H1 (cell line): ENCODE measurements around the gene ZHX3. TPM values are rescaled to one million over a fixed set of nuclear protein-coding genes. Genes with fewer than 3 reads are reported as not detected.

ENCODE experiments used
- CTCF ChIA-PET: fragments of 300-600 bp; sonication (Branson Sonifier 250); formaldehyde crosslinking; loops from one replicate; lab custom pipeline; 2021; ENCODE audit not compliant: partially characterized antibody; lab: Charles Lee
- POLR2A ChIA-PET: fragments of 300-600 bp; sonication (Branson Sonifier 250); formaldehyde crosslinking; loops from one replicate; lab custom pipeline; 2021; ENCODE audit warnings: inconsistent platforms; ENCODE audit not compliant: partially characterized antibody; lab: Charles Lee
- DNase-seq, 2 experiments: peaks; one replicate each; pipeline versions ENCODE4 v3.0.0 to v3.0.0-alpha.2; 2010 to 2022; ENCODE audit warnings: low spot score in 2 of 2, low read depth in 1 of 2, mixed read lengths in 1 of 2
- FAIRE-seq: peaks from 2 replicates; lab custom pipeline; 2011; peaks lifted over from hg19 to GRCh38; lab: Jason Lieb, UNC
- H2AFZ ChIP-seq: 2 replicates; pipeline ENCODE4 v1.8.1; 2012; ENCODE audit warnings: low read length, inconsistent platforms
- H2AK5ac ChIP-seq: 2 replicates; pipeline ENCODE4 v1.6.1; 2013; ENCODE audit warnings: low read depth, low read length
- H2BK120ac ChIP-seq: replicated peaks from 2 replicates; pipeline ENCODE3; 2013; ENCODE audit warnings: low read depth, low read length, inconsistent platforms
- H2BK12ac ChIP-seq: 2 replicates; pipeline ENCODE4 v1.6.1; 2013; ENCODE audit warnings: low read depth, low read length
- H2BK15ac ChIP-seq: 2 replicates; pipeline ENCODE4 v1.6.1; 2013; ENCODE audit warnings: low read length
- H2BK20ac ChIP-seq: 2 replicates; pipeline ENCODE4 v1.6.1; 2013; ENCODE audit warnings: low read length
- H2BK5ac ChIP-seq: 2 replicates; pipeline ENCODE4 v1.6.1; 2013; ENCODE audit warnings: low read depth, low read length
- H3K14ac ChIP-seq: 2 replicates; pipeline ENCODE4 v1.6.1; 2013; ENCODE audit warnings: inconsistent platforms; ENCODE audit not compliant: insufficient read length
- H3K18ac ChIP-seq: 2 replicates; pipeline ENCODE4 v1.6.1; 2013; ENCODE audit warnings: low read length; ENCODE audit errors: extremely low read depth
- H3K23ac ChIP-seq: 2 replicates; pipeline ENCODE4 v1.6.1; 2013; ENCODE audit warnings: inconsistent platforms; ENCODE audit not compliant: insufficient read length
- H3K23me2 ChIP-seq: 2 replicates; pipeline ENCODE4 v1.6.1; 2013; ENCODE audit warnings: low read depth, low read length
- H3K27ac ChIP-seq: 2 replicates; pipeline ENCODE4 v1.6.1; 2011; ENCODE audit warnings: low read depth, low read length, inconsistent platforms
- H3K27me3 ChIP-seq, 4 experiments: replicated peaks in 1 of 4; 1 replicate in 1 of 4; 2 replicates in 3 of 4; pipeline versions ENCODE4 v1.6.1 to v1.8.1; 2011 to 2013; ENCODE audit warnings: low read length in 3 of 4, mild to moderate bottlenecking in 3 of 4, inconsistent platforms in 2 of 4, mixed read lengths in 2 of 4, moderate library complexity in 1 of 4; ENCODE audit not compliant: control insufficient read depth in 3 of 4, insufficient read depth in 3 of 4; ENCODE audit errors: extremely low read depth in 1 of 4
- H3K36me3 ChIP-seq, 4 experiments: 2 replicates each; pipeline versions ENCODE4 v1.6.1 to v1.8.1; 2011 to 2013; ENCODE audit warnings: mild to moderate bottlenecking in 4 of 4, low read length in 3 of 4, moderate library complexity in 2 of 4, control low read depth in 1 of 4, inconsistent platforms in 1 of 4; ENCODE audit not compliant: insufficient read depth in 4 of 4, control insufficient read depth in 2 of 4
- H3K4ac ChIP-seq: replicated peaks from 2 replicates; pipeline ENCODE3; 2013; ENCODE audit warnings: low read length, low read depth, mixed read lengths, inconsistent platforms; ENCODE audit not compliant: insufficient read length
- H3K4me1 ChIP-seq, 4 experiments: replicated peaks in 1 of 4; 1 replicate in 1 of 4; 2 replicates in 3 of 4; pipeline versions ENCODE4 v1.6.1 to v1.8.1; 2011 to 2013; ENCODE audit warnings: low read length in 3 of 4, inconsistent platforms in 2 of 4, mixed read lengths in 1 of 4; ENCODE audit not compliant: insufficient read depth in 4 of 4, control insufficient read depth in 3 of 4
- H3K4me2 ChIP-seq, 2 experiments: 2 replicates each; pipeline versions ENCODE4 v1.6.1 to v1.8.1; 2011 to 2013; ENCODE audit warnings: low read depth in 2 of 2, low read length in 2 of 2, control low read depth in 1 of 2, inconsistent platforms in 1 of 2, mild to moderate bottlenecking in 1 of 2; ENCODE audit not compliant: insufficient read depth in 1 of 2
- H3K4me3 ChIP-seq, 4 experiments: fragments of 200-600, 300-600 bp in 1 of 4; sonication (generic), shearing (Covaris generic), sonication (Bioruptor Twin) in 1 of 4; 2 replicates each; pipeline versions ENCODE4 v1.5.1 to v1.8.1; 2011 to 2016; ENCODE audit warnings: low read length in 4 of 4, low read depth in 3 of 4, control low read depth in 2 of 4, inconsistent platforms in 2 of 4, mild to moderate bottlenecking in 2 of 4, mixed read lengths in 1 of 4, moderate library complexity in 1 of 4; ENCODE audit not compliant: insufficient read depth in 2 of 4; ENCODE audit errors: extremely low read depth in 1 of 4
- H3K56ac ChIP-seq: replicated peaks from 2 replicates; pipeline ENCODE3; 2013; ENCODE audit warnings: low read depth, mild to moderate bottlenecking, mixed read lengths, low read length, inconsistent platforms; ENCODE audit not compliant: insufficient read length
- H3K79me1 ChIP-seq: 2 replicates; pipeline ENCODE4 v1.6.1; 2013; ENCODE audit warnings: low read depth, low read length, control low read depth
- H3K79me2 ChIP-seq, 2 experiments: 2 replicates each; pipeline versions ENCODE4 v1.6.1 to v1.8.1; 2012 to 2013; ENCODE audit warnings: low read length in 2 of 2, mild to moderate bottlenecking in 2 of 2, inconsistent platforms in 1 of 2; ENCODE audit not compliant: insufficient read depth in 2 of 2, control insufficient read depth in 1 of 2
- H3K9ac ChIP-seq, 4 experiments: replicated peaks in 1 of 4; 1 replicate in 1 of 4; 2 replicates in 3 of 4; pipeline versions ENCODE4 v1.6.1 to v1.8.1; 2011 to 2013; ENCODE audit warnings: low read depth in 3 of 4, low read length in 3 of 4, control low read depth in 2 of 4, mild to moderate bottlenecking in 2 of 4, moderate library complexity in 2 of 4, inconsistent platforms in 1 of 4; ENCODE audit errors: extremely low read depth in 1 of 4
- H3K9me3 ChIP-seq, 2 experiments: 2 replicates each; pipeline versions ENCODE4 v1.6.1 to v1.8.1; 2012 to 2013; ENCODE audit warnings: mild to moderate bottlenecking in 2 of 2, moderate library complexity in 2 of 2, control low read depth in 1 of 2, inconsistent platforms in 1 of 2, low read depth in 1 of 2, low read length in 1 of 2, mixed read lengths in 1 of 2; ENCODE audit not compliant: insufficient read depth in 2 of 2
- H4K20me1 ChIP-seq, 2 experiments: replicated peaks in 1 of 2; 2 replicates each; pipeline versions ENCODE3 to v1.8.1; 2011 to 2013; ENCODE audit warnings: inconsistent platforms in 2 of 2, low read length in 2 of 2, mild to moderate bottlenecking in 1 of 2; ENCODE audit not compliant: insufficient read depth in 2 of 2, control insufficient read depth in 1 of 2
- H4K5ac ChIP-seq: 2 replicates; pipeline ENCODE4 v1.6.1; 2013; ENCODE audit warnings: low read length, low read depth, mixed read lengths, inconsistent platforms; ENCODE audit not compliant: insufficient read length
- H4K8ac ChIP-seq: 2 replicates; pipeline ENCODE4 v1.8.0; 2013; ENCODE audit warnings: mild to moderate bottlenecking, moderate library complexity, low read length, inconsistent platforms; ENCODE audit not compliant: insufficient read depth; ENCODE audit errors: extremely low read depth
- H4K91ac ChIP-seq: replicated peaks from 2 replicates; pipeline ENCODE3; 2013; ENCODE audit warnings: low read length, mixed read lengths, inconsistent platforms; ENCODE audit not compliant: insufficient read length
- BACH1 ChIP-seq: IDR thresholded peaks from 2 replicates; pipeline ENCODE4 v1.6.1; 2012; ENCODE audit warnings: low read length, improper control_type of control experiment
- CEBPB ChIP-seq: IDR thresholded peaks from 2 replicates; pipeline ENCODE4 v1.6.1; 2012; ENCODE audit warnings: low read depth, low read length
- EZH2 ChIP-seq: fragments of 200-600 bp; sonication (generic); IDR thresholded peaks from 2 replicates; pipeline ENCODE4 v1.7.1; 2012; ENCODE audit warnings: low read depth, mild to moderate bottlenecking, moderate library complexity, low read length, inconsistent platforms; ENCODE audit not compliant: severe bottlenecking
- GABPA ChIP-seq: IDR thresholded peaks from 2 replicates; pipeline ENCODE4 v1.6.1; 2011; ENCODE audit warnings: mild to moderate bottlenecking, low read length, moderate library complexity, borderline replicate concordance; ENCODE audit not compliant: insufficient read depth
- NANOG ChIP-seq: IDR thresholded peaks from 2 replicates; pipeline ENCODE4 v1.6.1; 2011; ENCODE audit warnings: low read length, low read depth, mild to moderate bottlenecking, inconsistent platforms; ENCODE audit not compliant: insufficient read depth, poor library complexity, severe bottlenecking
- NRF1 ChIP-seq: IDR thresholded peaks from 2 replicates; pipeline ENCODE4 v1.6.1; 2011; ENCODE audit warnings: mild to moderate bottlenecking, low read depth, low read length, improper control_type of control experiment
- SUZ12 ChIP-seq: fragments of 200-600 bp; sonication (generic); IDR thresholded peaks from 2 replicates; pipeline ENCODE4 v1.6.1; 2012; ENCODE audit warnings: mild to moderate bottlenecking, inconsistent platforms, low read length, moderate library complexity, mixed read lengths
- TAF1 ChIP-seq: IDR thresholded peaks from 2 replicates; pipeline ENCODE4 v1.6.1; 2011; ENCODE audit warnings: mild to moderate bottlenecking, low read depth, low read length
- TEAD4 ChIP-seq: IDR thresholded peaks from 2 replicates; pipeline ENCODE4 v1.6.1; 2012; ENCODE audit warnings: low read depth, low read length, inconsistent platforms, mixed read lengths
- USF2 ChIP-seq: IDR thresholded peaks from 2 replicates; pipeline ENCODE4 v1.6.1; 2011; ENCODE audit warnings: low read length, improper control_type of control experiment
- WGBS, 2 experiments: shearing (Covaris generic) in 1 of 2; methylation state at CpG; one replicate each; pipeline versions ENCODE4 v1.1.6 to v1.1.7; 2013 to 2015; ENCODE audit warnings: low lambda C conversion rate in 2 of 2, mixed read lengths in 2 of 2, inconsistent platforms in 1 of 2, low coverage in 1 of 2, missing lambda C conversion rate in 1 of 2; ENCODE audit not compliant: insufficient replicate concordance in 2 of 2, insufficient coverage in 1 of 2, insufficient read length in 1 of 2; ENCODE audit errors: extremely low coverage in 1 of 2, missing lambda C conversion rate in 1 of 2; 5-methylcytosine and 5-hydroxymethylcytosine counted together
- polyA plus RNA-seq, 7 experiments: library from polyadenylated mRNA; depleted of rRNA in 3 of 7; stranded (reverse) in 5 of 7; unstranded in 2 of 7; fragments of >200 nt in 5 of 7; fragments of 200-250 nt in 2 of 7; gene quantifications; 1 replicate in 5 of 7; 2 replicates in 1 of 7; 4 replicates in 1 of 7; pipeline versions ENCODE4 v1.2.1 to v1.2.3, GENCODE V29; 2011 to 2013; ENCODE audit warnings: missing spikeins in 2 of 7, mixed read lengths in 2 of 7
- total RNA-seq: library from RNA; stranded (reverse); fragmentation: NEBNext Ultra II Directional; extraction: Animal tissue kit (Norgen Biotek cat#: 25700); gene quantifications from 2 replicates; pipeline ENCODE4 v1.2.1, GENCODE V29; 2021

The ZHX3 gene
- total and polyA plus RNA-seq, 2 of the 8 experiments (the other 6 are each of a cell fraction or from before 2014, with no cell fraction given) = 1.00 to 7.8 TPM

- 87% methylated on average over 5 of the region's 5 CpGs; no CpG with 5 or more reads in 1 of the 2 experiments for WGBS, 2 experiments
- Histone ChIP-seq H2BK20ac (no peak overlapping the region), H3K79me2 (no peaks in the 10 kb centered on the region), H3K4me3 (no peak overlapping the region), H4K20me1 (no peaks in the 10 kb centered on the region), H2BK120ac (no peak overlapping the region), H3K23me2 (no peaks in the 10 kb centered on the region), H3K9me3 (no peaks in the 10 kb centered on the region), H3K56ac (no peak overlapping the region), H4K91ac (no peak overlapping the region), H2AFZ (no peak overlapping the region), H2BK12ac (no peak overlapping the region), H3K4me1 (no peaks in the 10 kb centered on the region), H4K5ac (no peak overlapping the region), H3K23ac (no peak overlapping the region), H2BK5ac (no peak overlapping the region), H3K9ac (no peak overlapping the region), H2AK5ac (no peak overlapping the region), H3K4me2 (no peak overlapping the region), H3K27ac (no peak overlapping the region), H3K4ac (no peak overlapping the region), H4K8ac (no peak overlapping the region), H3K14ac (no peak overlapping the region), H3K27me3 (no peaks in the 10 kb centered on the region), H3K18ac (no peak overlapping the region), H3K36me3 (no peaks in the 10 kb centered on the region), H3K79me1 (no peaks in the 10 kb centered on the region), H2BK15ac (no peak overlapping the region)
- DNase-seq (no peak), FAIRE-seq (no peak)
- TF ChIP-seq NANOG = no peak
- TF ChIP-seq GABPA = no peak
- TF ChIP-seq NRF1 = no peak
- TF ChIP-seq USF2 = no peak
- TF ChIP-seq CEBPB = no peak
- no peak for TF ChIP-seq TEAD4
- TF ChIP-seq EZH2 = no peak
- TF ChIP-seq SUZ12 = no peak
- TF ChIP-seq TAF1 = no peak
- no peak for TF ChIP-seq BACH1
- ChIA-PET POLR2A (no interaction called here), CTCF (no interaction called here)
Measured at GRCh38 chr20:41278936-41279335, 38.6 kb downstream of the ZHX3 start.
